IMR-90 (cell line): ENCODE measurements around the gene SORD. TPM values are rescaled to one million over a fixed set of nuclear protein-coding genes. Genes with fewer than 3 reads are reported as not detected.

ENCODE experiments used
- ATAC-seq: fragments of 200-7000 bp; cut with Tn5 transposase; 2 replicates; pipeline ENCODE4 v1.9.1; 2020; ENCODE audit warnings: low read depth, mild to moderate bottlenecking, moderate library complexity
- BruUV-seq: library from RNA; stranded (reverse); fragments of 400-500 nt; replicated peaks from 2 replicates; lab custom pipeline; 2021; lab: Mats Ljungman, UMichigan
- CTCF ChIA-PET: fragments of 300-600 bp; formaldehyde crosslinking; extraction: SDS; loops from one replicate; lab custom pipeline; 2021; ENCODE audit warnings: antibody characterized with exemption; lab: Yijun Ruan, JAX
- POLR2A ChIA-PET: fragments of 300-600 bp; sonication (Branson Sonifier 250); formaldehyde crosslinking; loops from one replicate; lab custom pipeline; 2022; ENCODE audit warnings: antibody characterized with exemption; ENCODE audit not compliant: unreplicated experiment; lab: Charles Lee
- DNase-seq: peaks from one replicate; pipeline ENCODE4 v3.0.0; 2013
- H2AFZ ChIP-seq: replicated peaks from 2 replicates; pipeline ENCODE3; 2013; ENCODE audit warnings: low read length, mild to moderate bottlenecking; ENCODE audit not compliant: poor library complexity
- H2AK5ac ChIP-seq: 2 replicates; pipeline ENCODE4 v1.6.1; 2013; ENCODE audit warnings: low read depth, low read length, inconsistent platforms
- H2AK9ac ChIP-seq: replicated peaks from 2 replicates; pipeline ENCODE3; 2013; ENCODE audit warnings: mild to moderate bottlenecking, low read depth, low read length, moderate library complexity; ENCODE audit not compliant: poor library complexity
- H2BK120ac ChIP-seq: 2 replicates; pipeline ENCODE4 v1.6.1; 2013; ENCODE audit warnings: low read depth, low read length, inconsistent platforms
- H2BK15ac ChIP-seq: 3 replicates; pipeline ENCODE4 v1.6.1; 2013; ENCODE audit warnings: low read depth, low read length, inconsistent platforms
- H2BK20ac ChIP-seq: 2 replicates; pipeline ENCODE4 v1.6.1; 2013; ENCODE audit warnings: low read depth, mild to moderate bottlenecking, inconsistent platforms, low read length, moderate library complexity
- H2BK5ac ChIP-seq: 2 replicates; pipeline ENCODE4 v1.6.1; 2013; ENCODE audit warnings: mild to moderate bottlenecking, low read depth, low read length, inconsistent platforms; ENCODE audit not compliant: poor library complexity, severe bottlenecking
- H3K14ac ChIP-seq: replicated peaks from 2 replicates; pipeline ENCODE4 v1.6.1; 2013; ENCODE audit warnings: low read depth, low read length, inconsistent platforms
- H3K18ac ChIP-seq: 2 replicates; pipeline ENCODE4 v1.6.1; 2013; ENCODE audit warnings: low read depth, low read length, control low read depth
- H3K23ac ChIP-seq: 2 replicates; pipeline ENCODE4 v1.6.1; 2013; ENCODE audit warnings: low read depth, low read length, inconsistent platforms
- H3K27ac ChIP-seq: 2 replicates; pipeline ENCODE4 v1.5.1; 2013; ENCODE audit warnings: mild to moderate bottlenecking, control low read depth, low read length; ENCODE audit not compliant: insufficient read depth
- H3K27me3 ChIP-seq: 2 replicates; pipeline ENCODE4 v1.6.1; 2013; ENCODE audit warnings: low read length; ENCODE audit not compliant: control insufficient read depth, insufficient read depth
- H3K36me3 ChIP-seq: 2 replicates; pipeline ENCODE4 v1.6.1; 2013; ENCODE audit warnings: low read length, mixed read lengths; ENCODE audit not compliant: control insufficient read depth, insufficient read depth
- H3K4ac ChIP-seq: 2 replicates; pipeline ENCODE4 v1.6.1; 2013; ENCODE audit warnings: low read depth, low read length, inconsistent platforms
- H3K4me1 ChIP-seq: 2 replicates; pipeline ENCODE4 v1.6.1; 2013; ENCODE audit warnings: low read length, mixed read lengths; ENCODE audit not compliant: control insufficient read depth, insufficient read depth
- H3K4me2 ChIP-seq: 2 replicates; pipeline ENCODE4 v1.6.1; 2013; ENCODE audit warnings: low read depth, mild to moderate bottlenecking, control low read depth, low read length, moderate library complexity
- H3K4me3 ChIP-seq: 2 replicates; pipeline ENCODE4 v1.5.1; 2013; ENCODE audit warnings: low read depth, mild to moderate bottlenecking, control low read depth, low read length, moderate library complexity; ENCODE audit not compliant: insufficient read depth
- H3K56ac ChIP-seq: 2 replicates; pipeline ENCODE4 v1.6.1; 2013; ENCODE audit warnings: low read length, inconsistent platforms; ENCODE audit not compliant: insufficient read depth; ENCODE audit errors: extremely low read depth
- H3K79me1 ChIP-seq, 2 experiments: 2 replicates each; pipeline ENCODE4 v1.6.1; 2013; ENCODE audit warnings: low read length in 2 of 2, inconsistent platforms in 1 of 2, low read depth in 1 of 2
- H3K9ac ChIP-seq: 2 replicates; pipeline ENCODE4 v1.6.1; 2013; ENCODE audit warnings: low read depth, low read length, control low read depth
- H3K9me1 ChIP-seq: 2 replicates; pipeline ENCODE4 v1.6.1; 2013; ENCODE audit warnings: low read length, inconsistent platforms; ENCODE audit not compliant: insufficient read depth
- H3K9me3 ChIP-seq: 2 replicates; pipeline ENCODE4 v1.6.1; 2013; ENCODE audit warnings: low read length; ENCODE audit not compliant: control insufficient read depth, insufficient read depth
- H4K20me1 ChIP-seq: 2 replicates; pipeline ENCODE4 v1.6.1; 2013; ENCODE audit warnings: low read length, inconsistent platforms; ENCODE audit not compliant: insufficient read depth
- H4K5ac ChIP-seq: 2 replicates; pipeline ENCODE4 v1.6.1; 2013; ENCODE audit warnings: mild to moderate bottlenecking, low read depth, low read length, control low read depth
- H4K8ac ChIP-seq, 2 experiments: 2 replicates each; pipeline ENCODE4 v1.6.1; 2013; ENCODE audit warnings: low read depth in 2 of 2, low read length in 2 of 2, control low read depth in 1 of 2, inconsistent platforms in 1 of 2
- H4K91ac ChIP-seq: 2 replicates; pipeline ENCODE4 v1.6.1; 2013; ENCODE audit warnings: low read depth, low read length, inconsistent platforms; ENCODE audit not compliant: insufficient read depth
- BHLHE40 ChIP-seq: fragments of 150-350 bp; IDR thresholded peaks from 2 replicates; pipeline ENCODE4 v1.6.1; 2016; ENCODE audit warnings: mild to moderate bottlenecking, low read depth, low read length
- CEBPB ChIP-seq: IDR thresholded peaks from 2 replicates; pipeline ENCODE4 v1.6.1; 2012; ENCODE audit warnings: low read depth, low read length, improper control_type of control experiment
- CHD1 ChIP-seq: IDR thresholded peaks from 2 replicates; pipeline ENCODE4 v1.6.1; 2012; ENCODE audit warnings: low read depth, low read length, improper control_type of control experiment
- CTCF ChIP-seq: conservative IDR thresholded peaks from 2 replicates; pipeline ENCODE4 v1.5.1; 2012; ENCODE audit warnings: mild to moderate bottlenecking, low read depth, low read length, improper control_type of control experiment
- ELK1 ChIP-seq: fragments of 150-350 bp; IDR thresholded peaks from 2 replicates; pipeline ENCODE4 v1.6.1; 2016; ENCODE audit warnings: low read depth, mild to moderate bottlenecking, low read length, moderate library complexity, borderline replicate concordance
- FOS ChIP-seq: fragments of 150-350 bp; IDR thresholded peaks from 2 replicates; pipeline ENCODE4 v1.6.1; 2016; ENCODE audit warnings: low read depth, low read length
- MAFK ChIP-seq: IDR thresholded peaks from 2 replicates; pipeline ENCODE4 v1.6.1; 2012; ENCODE audit warnings: low read depth, low read length, improper control_type of control experiment
- MAZ ChIP-seq: IDR thresholded peaks from 2 replicates; pipeline ENCODE4 v1.6.1; 2012; ENCODE audit warnings: low read depth, mild to moderate bottlenecking, low read length, improper control_type of control experiment, moderate library complexity, borderline replicate concordance
- MXI1 ChIP-seq: IDR thresholded peaks from 2 replicates; pipeline ENCODE4 v1.6.1; 2012; ENCODE audit warnings: low read depth, mild to moderate bottlenecking, low read length, moderate library complexity, borderline replicate concordance
- NFE2L2 ChIP-seq: fragments of 150-350 bp; IDR thresholded peaks from 2 replicates; pipeline ENCODE4 v1.6.1; 2016; ENCODE audit warnings: low read depth, mild to moderate bottlenecking, low read length
- POLR2A ChIP-seq: IDR thresholded peaks from 2 replicates; pipeline ENCODE4 v1.6.1; 2012; ENCODE audit warnings: mild to moderate bottlenecking, low read depth, low read length
- RAD21 ChIP-seq: IDR thresholded peaks from 2 replicates; pipeline ENCODE4 v1.6.1; 2012; ENCODE audit warnings: low read length, improper control_type of control experiment
- RCOR1 ChIP-seq: IDR thresholded peaks from 2 replicates; pipeline ENCODE4 v1.6.1; 2012; ENCODE audit warnings: mild to moderate bottlenecking, low read length, improper control_type of control experiment; ENCODE audit not compliant: insufficient replicate concordance
- RFX5 ChIP-seq: IDR thresholded peaks from 2 replicates; pipeline ENCODE4 v1.8.0; 2012; ENCODE audit warnings: low read depth, mild to moderate bottlenecking, low read length, moderate library complexity
- SMC3 ChIP-seq: fragments of 150-350 bp; IDR thresholded peaks from 2 replicates; pipeline ENCODE4 v1.6.1; 2016; ENCODE audit warnings: low read depth, mild to moderate bottlenecking, antibody characterized with exemption, low read length, moderate library complexity
- USF2 ChIP-seq: fragments of 150-350 bp; IDR thresholded peaks from 2 replicates; pipeline ENCODE4 v1.6.1; 2017; ENCODE audit warnings: mild to moderate bottlenecking, antibody characterized with exemption, low read length, low read depth
- WGBS, 2 experiments: methylation state at CpG; one replicate each; pipeline versions ENCODE4 v1.1.5 to v1.1.7; 2013; ENCODE audit warnings: missing lambda C conversion rate in 2 of 2; ENCODE audit not compliant: insufficient read length in 1 of 2; ENCODE audit errors: extremely low coverage in 2 of 2; 5-methylcytosine and 5-hydroxymethylcytosine counted together
- dilution Hi-C: fragments of 300-500 bp; cut with HindIII; formaldehyde crosslinking; loops from one replicate; pipeline ENCODE4 v1.14.3; 2018; ENCODE audit warnings: low sequenced_read_pairs; ENCODE audit not compliant: unreplicated experiment
- in situ Hi-C: fragments of 300-500 bp; cut with MboI; formaldehyde crosslinking; loops from 3 replicates; pipeline ENCODE4 v1.14.3; 2019; ENCODE audit warnings: low sequenced_read_pairs, inconsistent platforms, mixed read lengths
- intact Hi-C: fragments of 100-400 bp; cut with micrococcal nuclease; formaldehyde crosslinking; loops from 2 replicates; pipeline ENCODE4 v1.10.0; 2022
- polyA plus RNA-seq, 3 experiments: library from polyadenylated mRNA; depleted of rRNA; stranded (reverse); fragments of >200 nt; gene quantifications; 2 replicates each; pipeline ENCODE4 v1.2.3, GENCODE V29; 2012; ENCODE audit warnings: low replicate concordance in 1 of 3
- total RNA-seq: library from RNA; depleted of rRNA; stranded (reverse); fragments of >200 nt; gene quantifications from 2 replicates; pipeline ENCODE4 v1.2.3, GENCODE V29; 2012

The SORD gene
- total and polyA plus RNA-seq, 2 of the 4 experiments (the other 2 are of a cell fraction): 27.6 to 34.2 TPM

GRCh38 chr15:45114076-45114750 lies 91.2 kb downstream of the SORD start, which contains the start of the genes DUOX2 and DUOXA2:
TSS of gene DUOX2 (minus strand) at chr15:45114172. CDS start at chr15:45113411, 761 bp downstream.
TSS of gene DUOXA2 (plus strand) at chr15:45114326. CDS start at chr15:45114606, 280 bp downstream.
- H3K4me1 ChIP-seq: no peaks in the 10 kb centered on the region; the same call in 1 of the 2 replicates
- DNase-seq: no peak
- ChIA-PET CTCF (no interaction called here), POLR2A (no interaction called here)
- H3K27me3 ChIP-seq: peaks cover 80% of the 10 kb centered on the region
- no peak within 1 kb of the TSS for H2AK5ac ChIP-seq
- H3K9me1 ChIP-seq: no peaks in the 10 kb centered on the region
- H2BK20ac ChIP-seq: no peak within 1 kb of the TSS
- BruUV-seq: no TSS peak
- no peak within 1 kb of the TSS for H4K8ac ChIP-seq
- H3K18ac ChIP-seq: no peak within 1 kb of the TSS
- ATAC-seq: peak; percentile 16; the same call in 1 of the 2 replicates
- dilution Hi-C loops (no loop called here), intact Hi-C loops (no loop called here), in situ Hi-C loops (no loop called here)
- no peak within 1 kb of the TSS for H3K56ac ChIP-seq
- no peak within 1 kb of the TSS for H4K5ac ChIP-seq
- peak within 1 kb of the TSS; percentile 54; the same call in 1 of the 2 replicates for H3K4me2 ChIP-seq
- no peak within 1 kb of the TSS for H3K4me3 ChIP-seq
- no peak within 1 kb of the TSS for H2BK5ac ChIP-seq
- no peaks in the 10 kb centered on the region for H3K9me3 ChIP-seq
- H2BK15ac ChIP-seq: no peak within 1 kb of the TSS
- no peak within 1 kb of the TSS for H3K14ac ChIP-seq
- H3K23ac ChIP-seq: no peak within 1 kb of the TSS
- no peak within 1 kb of the TSS for H3K4ac ChIP-seq
- TF ChIP-seq RAD21: no peak
- TF ChIP-seq ELK1: no peak
- no peak for TF ChIP-seq FOS
- no peak for TF ChIP-seq MXI1
- no peak for TF ChIP-seq SMC3
- TF ChIP-seq NFE2L2: no peak
- no peak for TF ChIP-seq USF2
- TF ChIP-seq POLR2A: no peak
- TF ChIP-seq RFX5: no peak
- TF ChIP-seq RCOR1: no peak
- TF ChIP-seq MAZ: no peak
- no peak for TF ChIP-seq CEBPB
- no peak for TF ChIP-seq CHD1
- TF ChIP-seq CTCF: no peak
- TF ChIP-seq BHLHE40: no peak
- TF ChIP-seq MAFK: no peak
- no peaks in the 10 kb centered on the region for H3K79me1 ChIP-seq
- H3K36me3 ChIP-seq: no peaks in the 10 kb centered on the region
- no peak within 1 kb of the TSS for H2BK120ac ChIP-seq
- H4K91ac ChIP-seq: no peak within 1 kb of the TSS
- no peak within 1 kb of the TSS for H3K9ac ChIP-seq
- WGBS, 2 experiments: 4% methylated on average over 21 of the region's 42 CpGs; no CpG with 5 or more reads in 1 of the 2 experiments
- no peak within 1 kb of the TSS for H2AK9ac ChIP-seq
- no peak within 1 kb of the TSS for H3K27ac ChIP-seq
- no peaks in the 10 kb centered on the region for H4K20me1 ChIP-seq
- peak within 1 kb of the TSS; percentile 67 for H2AFZ ChIP-seq
